ENCODE data around the gene ARSA. TPM values are rescaled to one million over a fixed set of nuclear protein-coding genes. Genes with fewer than 3 reads are reported as not detected.

ARSA gene
- total and polyA plus RNA-seq, 2 of the 13 experiments (the other 11 are each of a cell fraction or from before 2014, with no cell fraction given): 9.0 to 11.5 TPM

GRCh38 chr22:50621948-50622722 is 5.8 kb downstream of the ARSA start (continued):
- TF ChIP-seq TERF1 (CRISPR knock-in tag; IDR thresholded peaks at IDR 0.05) (no peak), PCBP2 (optimal IDR thresholded peaks at IDR 0.05; ENCODE audit: low read depth, low read length, poor library complexity, severe bottlenecking) (no peak), ZNF441 (CRISPR knock-in tag; IDR thresholded peaks at IDR 0.05; ENCODE audit: borderline replicate concordance) (no peak), EHMT2 (IDR thresholded peaks at IDR 0.05; ENCODE audit: borderline replicate concordance, low read depth, low read length) (no peak), ZNF605 (CRISPR knock-in tag; IDR thresholded peaks at IDR 0.05) (no peak), CREB1 (IDR thresholded peaks at IDR 0.05) (peak; percentile 79), CREB1 (CRISPR knock-in tag; IDR thresholded peaks at IDR 0.05) (peak; percentile 30), DMAP1 (CRISPR knock-in tag; IDR thresholded peaks at IDR 0.05) (peak; percentile 46; the same call in 1 of the 2 replicates), AKAP8 (CRISPR knock-in tag; IDR thresholded peaks at IDR 0.05) (no peak), DRAP1 (CRISPR knock-in tag; IDR thresholded peaks at IDR 0.05) (no peak), ZNF362 (CRISPR knock-in tag; IDR thresholded peaks at IDR 0.05; ENCODE audit: borderline replicate concordance) (no peak), HNRNPUL1 (IDR thresholded peaks at IDR 0.05; ENCODE audit: low read depth, low read length) (no peak), TFDP2 (CRISPR knock-in tag; IDR thresholded peaks at IDR 0.05) (no peak), ZGPAT (CRISPR knock-in tag; IDR thresholded peaks at IDR 0.05) (no peak), KDM3A (CRISPR knock-in tag; IDR thresholded peaks at IDR 0.05; ENCODE audit: low read depth) (0 out of 2 replicates have a peak, but pooled peaks have one; percentile 13), TCF7L2 (IDR thresholded peaks at IDR 0.05; ENCODE audit: low read depth, low read length) (no peak), ZBTB3 (CRISPR knock-in tag; IDR thresholded peaks at IDR 0.05; ENCODE audit: borderline replicate concordance, low read depth) (no peak), ERF (CRISPR knock-in tag; IDR thresholded peaks at IDR 0.05) (no peak), MIXL1 (CRISPR knock-in tag; IDR thresholded peaks at IDR 0.05) (no peak), ZNF138 (CRISPR knock-in tag; IDR thresholded peaks at IDR 0.05; ENCODE audit: low read depth) (no peak), PTBP1 (IDR thresholded peaks at IDR 0.05; ENCODE audit: low read depth, low read length, poor library complexity, severe bottlenecking) (no peak), HINFP (CRISPR knock-in tag; IDR thresholded peaks at IDR 0.05; ENCODE audit: low read depth) (no peak), HIVEP1 (CRISPR knock-in tag; IDR thresholded peaks at IDR 0.05) (no peak), HDAC2 (CRISPR knock-in tag; IDR thresholded peaks at IDR 0.05) (no peak), TGIF2 (CRISPR knock-in tag; IDR thresholded peaks at IDR 0.05) (no peak)

Data from HepG2 (cell line).